Thymus (tissue), 11 donors: Measurements from ENCODE around the gene PPP4R1. TPM values are rescaled to one million over a fixed set of nuclear protein-coding genes. Genes with fewer than 3 reads are reported as not detected.
"Not testable (repeated sequence)": the region's sequence is repeated elsewhere in the genome, so short reads cannot be mapped to it uniquely, and the experiment has no call there.

Experiments
- DNase-seq, 9 donors: peaks; one replicate each; pipeline ENCODE4 v3.0.0-alpha.2; 2013; ENCODE audit warnings: low spot score in 9 of 9, low read depth in 6 of 9, missing footprints in 1 of 9
- H3K27ac ChIP-seq, 2 donors: one replicate each; pipeline ENCODE4 v1.5.1; 2013; ENCODE audit warnings: control low read depth in 1 of 2, low read depth in 1 of 2, low read length in 1 of 2, mild to moderate bottlenecking in 1 of 2, moderate library complexity in 1 of 2
- H3K27me3 ChIP-seq, 2 donors: one replicate each; pipeline ENCODE4 v1.5.1; 2013; ENCODE audit warnings: low read length in 1 of 2; ENCODE audit not compliant: control insufficient read depth in 2 of 2, insufficient read depth in 1 of 2
- H3K36me3 ChIP-seq, 2 donors: one replicate each; pipeline ENCODE4 v1.5.1; 2013; ENCODE audit warnings: low read length in 1 of 2, mild to moderate bottlenecking in 1 of 2, moderate library complexity in 1 of 2; ENCODE audit not compliant: control insufficient read depth in 2 of 2, insufficient read depth in 2 of 2
- H3K4me1 ChIP-seq, 2 donors: one replicate each; pipeline ENCODE4 v1.5.1; 2013; ENCODE audit warnings: low read length in 2 of 2; ENCODE audit not compliant: control insufficient read depth in 2 of 2, insufficient read depth in 2 of 2
- H3K4me3 ChIP-seq, 2 donors: one replicate each; pipeline ENCODE4 v1.5.1; 2013; ENCODE audit warnings: low read length in 2 of 2, control low read depth in 1 of 2, mild to moderate bottlenecking in 1 of 2
- H3K9me3 ChIP-seq, 2 donors: one replicate each; pipeline ENCODE4 v1.5.1; 2013; ENCODE audit warnings: low read length in 1 of 2, mild to moderate bottlenecking in 1 of 2; ENCODE audit not compliant: control insufficient read depth in 2 of 2, insufficient read depth in 1 of 2
- WGBS: extraction: QIAGEN DNeasy Blood & Tissue Kit; methylation state at CpG from one replicate; pipeline ENCODE4 v1.1.7; 2013; 5-methylcytosine and 5-hydroxymethylcytosine counted together
- polyA plus RNA-seq: library from polyadenylated mRNA; stranded (reverse); fragments of 200-250 nt; gene quantifications from one replicate; pipeline ENCODE4 v1.2.3, GENCODE V29; 2013
- total RNA-seq: library from RNA; stranded (reverse); fragments of 120-200 nt; gene quantifications from one replicate; pipeline ENCODE4 v1.2.4, GENCODE V29; 2013
- donor health status: healthy.

Gene PPP4R1
- total and polyA plus RNA-seq, 2 donors, result 26.8 to 44.5 TPM

GRCh38 chr18:9648431-9649163 lies 34.2 kb upstream of the PPP4R1 start:
- Histone ChIP-seq H3K4me1 (no peaks in the 10 kb centered on the region), H3K4me3 (no peak overlapping the region), H3K27me3 (no peaks in the 10 kb centered on the region), H3K27ac (no peak overlapping the region), H3K9me3 (peaks cover 0 to 4% of the 10 kb centered on the region in 2 donors), H3K36me3 (no peaks in the 10 kb centered on the region)
- no peak for DNase-seq
- 90% methylated on average over 7 of the region's 7 CpGs for WGBS

DNA sequence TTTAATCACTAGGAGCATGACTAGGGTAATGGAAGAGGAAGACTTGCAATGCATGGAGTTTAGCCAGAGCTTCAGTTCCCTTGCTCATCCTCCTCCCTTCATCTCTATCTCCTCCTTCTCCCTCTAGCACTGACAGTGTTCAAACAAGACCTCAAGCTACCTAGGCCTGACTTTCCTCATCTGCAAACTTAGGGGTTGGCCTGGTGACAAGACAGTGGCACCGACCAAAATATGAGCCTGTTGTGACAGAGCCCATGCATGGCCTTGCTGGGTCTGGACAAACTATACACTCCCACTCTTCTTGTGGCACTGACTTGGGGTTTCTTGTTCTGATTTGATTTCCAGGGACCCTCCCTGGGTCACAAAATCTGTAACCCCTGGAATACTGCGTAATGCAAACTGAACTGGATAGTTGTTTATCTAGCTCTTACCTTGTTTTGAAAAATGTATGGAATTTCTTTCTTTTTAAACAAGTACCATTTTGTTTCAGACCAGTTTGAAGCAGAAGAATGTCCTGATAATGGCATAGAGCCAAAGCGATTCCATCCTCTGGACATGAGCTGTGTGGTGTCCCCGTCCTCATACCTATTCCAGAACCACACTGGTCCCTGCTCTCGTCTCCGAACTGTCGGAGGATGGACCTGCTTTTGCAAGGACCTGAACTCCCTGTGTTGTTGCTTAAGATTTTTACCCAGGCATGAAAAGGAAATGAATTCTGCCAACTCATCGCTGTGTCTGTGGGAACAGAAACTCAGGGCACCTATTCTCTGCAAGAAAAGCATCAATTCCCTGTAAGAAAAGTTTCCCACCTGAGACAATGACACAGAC lies 33.4 kb upstream of the PPP4R1 start:
- Histone ChIP-seq H3K4me3 (no peak overlapping the region), H3K27me3 (no peaks in the 10 kb centered on the region), H3K27ac (no peak overlapping the region), H3K4me1 (no peaks in the 10 kb centered on the region), H3K36me3 (no peaks in the 10 kb centered on the region), H3K9me3 (peaks cover 0 to 2% of the 10 kb centered on the region in 2 donors)
- WGBS, result 66% methylated on average over 8 of the region's 8 CpGs
- DNase-seq, result no peak

DNA sequence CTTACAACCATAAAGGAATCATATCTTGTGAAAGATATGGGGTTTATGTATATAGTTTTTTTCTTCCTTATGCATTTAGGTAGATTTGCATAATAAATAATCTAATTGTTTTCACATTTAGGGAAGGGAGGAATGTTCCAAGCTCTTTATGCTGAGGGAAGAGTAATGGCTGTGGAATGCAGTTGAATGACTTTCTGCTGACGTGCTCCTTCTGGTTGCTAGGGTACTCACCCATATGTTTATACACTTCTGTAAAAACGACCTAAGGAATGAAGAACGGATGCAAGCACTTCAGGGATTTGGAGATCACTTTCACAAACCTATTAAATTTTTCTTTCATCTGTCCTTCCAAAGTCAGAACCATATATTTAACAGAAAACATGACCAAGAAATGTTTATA lies 29.2 kb upstream of the PPP4R1 start:
- 81% methylated on average over 3 of the region's 3 CpGs for WGBS
- Histone ChIP-seq H3K4me1 (no peaks in the 10 kb centered on the region), H3K9me3 (no peaks in the 10 kb centered on the region), H3K4me3 (no peak overlapping the region), H3K27me3 (no peaks in the 10 kb centered on the region), H3K36me3 (no peaks in the 10 kb centered on the region), H3K27ac (no peak overlapping the region)
- no peak for DNase-seq

GRCh38 chr18:9642799-9643462 lies 28.6 kb upstream of the PPP4R1 start:
- WGBS, result 96% methylated on average over 9 of the region's 9 CpGs
- Histone ChIP-seq H3K27me3 (no peaks in the 10 kb centered on the region), H3K9me3 (no peaks in the 10 kb centered on the region), H3K4me3 (no peak overlapping the region), H3K36me3 (no peaks in the 10 kb centered on the region), H3K27ac (no peak overlapping the region), H3K4me1 (no peaks in the 10 kb centered on the region)
- DNase-seq, result no peak

DNA sequence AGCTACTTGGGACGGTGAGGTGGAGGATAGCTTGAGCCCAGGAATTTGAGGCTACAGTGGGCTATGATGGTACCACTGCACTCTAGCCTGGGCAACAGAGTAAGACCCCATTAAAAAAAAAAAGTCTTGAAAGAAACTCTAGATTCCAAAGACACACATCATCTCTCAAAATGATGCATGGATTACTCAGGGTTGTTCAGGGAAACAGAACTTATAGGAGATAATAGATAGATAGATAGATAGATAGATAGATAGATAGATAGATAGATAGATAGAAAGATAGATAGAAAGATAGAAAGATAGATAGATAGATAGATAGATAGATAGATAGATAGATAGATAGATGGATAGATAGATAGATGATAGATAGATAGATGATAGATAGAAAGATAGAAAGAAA lies 26.7 kb upstream of the PPP4R1 start:
- DNase-seq, H3K36me3 ChIP-seq, H3K4me1 ChIP-seq, H3K27ac ChIP-seq, H3K4me3 ChIP-seq, H3K9me3 ChIP-seq, H3K27me3 ChIP-seq: not testable (repeated sequence)
- WGBS, result 100% methylated on average over 1 of the region's 1 CpG

GRCh38 chr18:9638886-9639285 lies 24.5 kb upstream of the PPP4R1 start:
- DNase-seq, result no peak
- 94% methylated on average over 4 of the region's 4 CpGs for WGBS
- H3K27ac ChIP-seq, result no peak overlapping the region

DNA sequence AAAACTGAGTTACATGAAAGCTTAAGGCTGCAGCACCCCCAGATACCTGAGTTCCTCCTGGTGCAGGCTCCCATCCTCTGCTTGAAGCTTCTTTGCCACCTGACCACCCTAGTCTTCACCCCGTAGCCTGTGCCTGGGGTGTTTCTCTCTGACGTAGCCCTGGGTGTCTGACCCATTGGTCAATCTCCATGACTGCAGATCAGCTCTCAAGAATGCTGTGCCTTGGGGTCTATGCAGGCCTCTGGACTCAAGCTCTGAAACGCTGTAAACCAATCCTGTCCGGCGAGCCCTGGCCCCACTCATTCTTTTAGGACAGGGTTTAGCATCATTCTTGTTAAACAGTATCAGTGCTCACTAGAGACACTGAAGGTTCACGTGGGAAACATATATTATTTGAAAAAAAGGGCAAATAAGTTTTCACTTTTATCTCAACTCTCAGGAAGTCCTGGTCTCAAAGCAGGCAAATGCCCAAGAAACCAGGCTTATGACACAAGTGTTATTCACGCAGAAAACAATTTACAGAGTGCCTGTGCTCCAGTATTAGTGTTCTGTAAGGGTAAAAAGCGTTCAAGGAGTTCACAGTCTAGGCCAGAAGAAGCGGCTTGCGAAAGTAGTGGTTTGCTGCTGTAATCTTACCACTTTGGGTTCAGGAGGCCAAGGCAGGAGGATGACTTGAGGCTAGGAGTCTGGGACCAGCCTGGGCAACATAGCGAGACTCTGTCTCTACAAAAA lies 22.8 kb upstream of the PPP4R1 start:
- no peak for DNase-seq
- Histone ChIP-seq H3K27ac (no peak overlapping the region), H3K9me3 (no peaks in the 10 kb centered on the region), H3K36me3 (no peaks in the 10 kb centered on the region), H3K4me3 (no peak overlapping the region), H3K27me3 (no peaks in the 10 kb centered on the region), H3K4me1 (no peaks in the 10 kb centered on the region)
- WGBS, result 96% methylated on average over 11 of the region's 11 CpGs

More at GRCh38 chr18:9638886-9639285, 24.5 kb upstream of the PPP4R1 start:
- no peaks in the 10 kb centered on the region for H3K9me3 ChIP-seq
- no peaks in the 10 kb centered on the region for H3K36me3 ChIP-seq
- no peak overlapping the region for H3K4me3 ChIP-seq
- H3K4me1 ChIP-seq, result no peaks in the 10 kb centered on the region
- no peaks in the 10 kb centered on the region for H3K27me3 ChIP-seq

DNA sequence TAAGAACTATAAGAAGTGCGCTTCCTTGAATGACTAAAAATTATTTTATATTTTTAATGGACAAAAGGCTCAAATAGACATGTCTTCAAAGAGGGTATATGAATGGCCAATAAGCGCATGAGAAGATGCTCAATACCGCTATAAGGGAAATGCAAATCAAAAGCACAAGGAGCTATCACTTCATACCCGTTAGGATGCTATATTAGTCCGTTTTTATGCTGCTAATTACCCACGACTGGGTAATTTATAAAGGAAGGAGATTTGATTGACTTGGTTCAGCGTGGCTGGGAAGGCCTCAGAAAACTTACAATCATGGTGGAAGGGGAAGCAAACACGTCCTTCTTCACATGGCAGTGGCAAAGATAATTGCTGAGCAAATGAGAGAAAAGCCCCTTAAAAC lies 20.5 kb upstream of the PPP4R1 start:
- Histone ChIP-seq H3K9me3 (no peaks in the 10 kb centered on the region), H3K27me3 (no peaks in the 10 kb centered on the region), H3K36me3 (no peaks in the 10 kb centered on the region), H3K27ac (no peak overlapping the region), H3K4me3 (no peak overlapping the region), H3K4me1 (no peaks in the 10 kb centered on the region)
- no peak for DNase-seq
- 97% methylated on average over 8 of the region's 8 CpGs for WGBS
